Measurements from ENCODE around the gene CSNK1A1.
"Not testable (repeated sequence)": the region's sequence is repeated elsewhere in the genome, so short reads cannot be mapped to it uniquely, and the experiment has no call there.

Gene CSNK1A1

GRCh38 chr5:149551227-149552037 lies at the start of gene CSNK1A1:
CSNK1A1 (minus strand) TSS chr5:149551439; CDS start chr5:149550964, 475 bp downstream.
- FAIRE-seq: peak; percentile 97

- FAIRE-seq: no peak
Observed at GRCh38 chr5:149600932-149601331, 49.7 kb upstream of the CSNK1A1 start.

DNA sequence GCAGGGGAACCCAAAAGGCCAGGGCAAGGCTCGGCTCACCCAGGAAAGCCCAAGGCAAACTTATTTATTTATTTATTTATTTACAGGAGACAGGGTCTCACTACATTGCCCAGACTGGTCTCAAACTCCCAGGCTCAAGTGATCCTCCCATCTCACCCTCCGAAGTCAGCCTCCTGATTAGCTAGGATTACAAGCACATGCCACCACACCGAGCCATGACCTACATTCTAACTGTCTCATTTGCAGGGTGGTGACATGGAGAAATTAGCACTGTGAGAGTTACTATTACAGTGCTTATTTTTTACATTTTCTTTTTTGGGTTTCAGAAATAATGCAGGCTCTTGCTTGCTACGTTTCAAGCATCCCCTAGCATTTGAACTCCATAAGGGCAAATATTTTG lies 48.1 kb upstream of the CSNK1A1 start:
- no peak for FAIRE-seq

GRCh38 chr5:149598966-149599365 lies 47.7 kb upstream of the CSNK1A1 start:
- FAIRE-seq: no peak

- not testable (repeated sequence) for FAIRE-seq
Observed at GRCh38 chr5:149598234-149598633, 47.0 kb upstream of the CSNK1A1 start.

DNA sequence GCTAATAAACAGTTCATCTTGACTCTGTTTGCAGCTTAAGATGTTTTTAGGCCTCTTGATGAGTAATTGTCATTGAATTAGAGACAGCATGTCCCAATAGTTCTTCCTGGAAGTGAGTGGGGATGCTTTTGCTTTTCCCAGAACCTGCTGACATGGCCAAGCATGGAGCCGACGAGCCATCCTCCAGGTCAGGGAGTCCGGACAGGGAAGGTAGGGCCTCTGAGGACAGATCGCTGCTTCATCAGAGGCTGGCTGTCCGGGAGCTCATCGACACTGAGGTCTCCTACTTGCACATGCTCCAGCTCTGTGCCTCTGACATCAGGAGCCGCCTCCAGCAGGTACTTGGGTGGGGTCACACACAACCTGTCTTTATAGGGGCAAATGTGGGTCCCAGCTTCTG lies 46.4 kb upstream of the CSNK1A1 start:
- FAIRE-seq: no peak

GRCh38 chr5:149596712-149597111 lies 45.5 kb upstream of the CSNK1A1 start:
- FAIRE-seq: no peak

DNA sequence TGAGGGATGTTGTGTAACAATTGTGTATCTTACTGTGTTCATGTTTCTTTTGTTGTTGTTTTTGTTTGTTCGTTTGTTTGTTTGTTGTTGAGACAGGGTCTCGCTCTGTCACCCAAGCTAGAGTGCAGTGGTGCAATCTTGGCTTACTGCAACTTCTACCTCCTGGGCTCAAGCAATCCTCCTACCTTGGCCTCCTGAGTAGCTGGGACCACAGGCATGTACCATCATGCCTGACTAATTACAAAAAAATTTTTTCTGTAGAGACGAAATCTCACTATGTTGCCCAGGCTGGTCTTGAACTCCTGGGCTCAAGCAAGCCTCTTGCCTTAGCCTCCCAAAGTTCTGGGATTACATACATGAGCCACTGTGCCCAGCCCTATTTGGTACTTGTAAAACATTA lies 43.9 kb upstream of the CSNK1A1 start:
- FAIRE-seq: not testable (repeated sequence)

GRCh38 chr5:149594206-149594895 lies 43.1 kb upstream of the CSNK1A1 start:
- no peak for FAIRE-seq

DNA sequence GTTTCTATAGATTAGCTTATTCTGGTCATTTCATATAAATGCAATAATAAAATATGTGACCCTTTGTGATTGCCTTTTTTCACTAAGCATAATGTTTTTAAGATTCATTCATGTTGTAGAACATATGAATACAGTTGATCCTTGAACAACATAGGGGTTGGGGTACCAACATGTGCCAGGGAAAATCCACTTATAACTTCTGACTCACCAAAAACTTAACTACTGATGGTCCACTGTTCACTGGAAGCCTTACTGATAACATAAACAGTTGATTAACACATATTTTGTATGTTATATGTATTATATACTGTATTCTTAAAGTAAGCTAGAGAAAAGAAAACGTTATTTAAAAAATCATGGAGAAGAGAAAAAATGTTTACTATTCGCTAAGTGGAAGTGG lies 42.1 kb upstream of the CSNK1A1 start:
- FAIRE-seq: no peak

DNA sequence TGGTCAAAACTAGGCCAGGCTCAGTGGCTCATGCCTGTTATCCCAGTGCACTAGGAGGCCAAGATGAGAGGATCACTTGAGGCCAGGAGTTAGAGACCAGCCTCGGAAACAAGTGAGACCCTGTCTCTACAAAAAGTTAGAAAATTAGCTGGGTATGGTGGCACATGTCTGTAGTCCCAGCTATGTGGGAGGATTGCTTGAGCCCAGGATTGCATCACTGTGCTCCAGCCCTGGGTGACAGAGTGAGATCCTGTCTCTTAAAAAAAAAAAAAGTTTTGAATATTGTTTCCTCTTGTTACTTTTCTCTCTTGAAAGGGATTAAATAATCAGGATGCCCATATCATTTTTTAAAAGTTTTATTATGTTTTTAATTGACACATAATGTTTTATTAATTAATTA lies 37.7 kb upstream of the CSNK1A1 start:
- no peak for FAIRE-seq

- FAIRE-seq: no peak
Observed at GRCh38 chr5:149586708-149587318, 35.6 kb upstream of the CSNK1A1 start.

DNA sequence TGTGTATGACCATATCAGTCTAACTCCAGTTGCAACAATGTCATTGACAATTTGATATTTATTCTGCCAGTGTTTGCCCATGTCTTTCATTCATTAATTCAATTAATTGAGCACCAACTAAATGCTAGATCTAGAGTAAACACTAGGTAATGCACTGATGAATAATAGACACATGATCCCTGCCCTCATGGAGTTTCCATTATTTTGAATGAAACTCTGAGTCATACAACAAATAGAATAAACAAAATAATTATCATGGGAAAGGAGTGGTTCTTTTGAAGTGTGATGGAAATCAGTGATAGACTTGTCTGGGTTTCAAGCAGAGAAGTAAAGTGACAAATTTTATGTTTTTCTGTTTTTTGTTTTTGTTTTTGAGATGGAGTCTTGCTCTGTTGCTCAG lies 34.7 kb upstream of the CSNK1A1 start:
- FAIRE-seq: no peak

DNA sequence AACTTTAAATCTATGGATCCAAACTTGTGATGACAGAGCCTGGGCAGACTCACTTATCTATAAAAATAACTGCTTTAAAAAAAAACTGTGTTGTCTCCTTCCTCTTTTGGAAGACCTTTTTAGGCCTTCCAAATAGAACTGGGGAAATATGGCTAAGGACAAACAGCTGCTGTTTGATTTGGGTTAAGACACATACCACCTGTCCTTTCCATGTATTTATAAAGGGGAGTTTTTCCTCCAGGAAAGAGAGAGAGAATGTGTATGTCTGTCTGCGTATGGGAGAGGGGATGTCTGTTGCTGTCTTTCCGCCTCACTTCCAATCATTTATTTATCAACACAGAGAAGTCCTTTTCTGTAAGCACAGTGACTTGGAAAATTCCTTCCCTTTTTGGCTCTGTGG lies 32.9 kb upstream of the CSNK1A1 start:
- no peak for FAIRE-seq

DNA sequence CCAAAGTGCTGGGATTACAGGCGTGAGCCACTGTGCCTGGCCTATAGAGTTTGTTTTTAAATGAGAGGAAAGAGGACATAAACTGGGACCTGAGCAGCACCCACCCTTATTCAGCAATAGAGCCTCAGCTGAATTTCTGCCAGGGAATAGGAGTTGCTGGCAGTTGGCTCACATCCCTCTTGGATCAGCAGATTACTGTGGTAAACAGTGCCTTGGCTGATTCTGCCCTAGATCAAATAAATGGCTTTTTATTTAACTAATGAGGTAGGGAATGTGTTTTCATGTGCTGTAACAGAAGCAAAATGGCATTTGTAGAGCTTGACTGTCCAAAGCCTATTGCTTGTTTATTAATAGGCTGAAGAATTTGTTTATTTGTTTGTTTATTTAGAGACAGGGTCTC lies 32.2 kb upstream of the CSNK1A1 start:
- no peak for FAIRE-seq

- FAIRE-seq: no peak
Observed at GRCh38 chr5:149581931-149582768, 30.9 kb upstream of the CSNK1A1 start.

GRCh38 chr5:149581192-149581861 lies 30.1 kb upstream of the CSNK1A1 start, which contains the start of gene ARHGEF37:
ARHGEF37 (plus strand) TSS chr5:149581498; CDS start chr5:149597770, 16,272 bp downstream.
- FAIRE-seq: no peak

DNA sequence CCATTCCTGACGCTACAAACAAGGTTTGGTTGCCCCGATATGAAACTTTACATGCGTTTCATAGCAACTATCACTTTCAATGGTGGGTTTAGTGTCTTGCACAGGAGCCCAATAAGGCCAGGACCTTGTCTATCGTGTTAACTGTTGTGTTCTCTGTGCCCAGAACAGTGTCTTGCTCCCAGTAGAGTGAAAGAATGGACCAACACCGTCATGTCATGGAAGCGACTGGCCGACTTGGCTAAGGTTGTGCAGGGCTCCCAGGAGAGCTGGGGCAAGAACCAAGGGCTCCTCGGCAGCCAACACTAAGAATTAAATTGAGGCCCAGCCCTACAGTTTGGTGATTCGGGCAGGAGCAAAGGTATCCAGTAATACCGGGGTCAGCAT lies 29.6 kb upstream of the CSNK1A1 start:
- FAIRE-seq: no peak

DNA sequence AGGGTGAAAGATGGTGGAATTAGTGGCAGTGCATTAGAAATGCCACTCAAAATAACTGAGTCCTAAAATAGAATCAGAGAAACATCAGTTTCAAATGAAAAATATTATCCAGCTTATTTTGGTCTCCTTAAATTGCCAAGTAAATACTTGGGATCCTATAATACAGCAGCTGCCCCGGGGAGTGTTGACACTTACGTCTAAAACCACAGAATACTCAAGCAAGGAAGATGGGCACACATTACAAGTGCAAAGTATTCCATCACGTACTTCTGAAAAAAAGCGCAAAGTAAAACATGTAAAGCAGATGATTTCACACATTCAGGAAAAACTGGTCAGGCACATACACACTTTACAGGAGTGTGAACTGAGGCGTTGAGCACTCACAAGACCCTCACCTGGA lies 27.7 kb upstream of the CSNK1A1 start:
- no peak for FAIRE-seq

DNA sequence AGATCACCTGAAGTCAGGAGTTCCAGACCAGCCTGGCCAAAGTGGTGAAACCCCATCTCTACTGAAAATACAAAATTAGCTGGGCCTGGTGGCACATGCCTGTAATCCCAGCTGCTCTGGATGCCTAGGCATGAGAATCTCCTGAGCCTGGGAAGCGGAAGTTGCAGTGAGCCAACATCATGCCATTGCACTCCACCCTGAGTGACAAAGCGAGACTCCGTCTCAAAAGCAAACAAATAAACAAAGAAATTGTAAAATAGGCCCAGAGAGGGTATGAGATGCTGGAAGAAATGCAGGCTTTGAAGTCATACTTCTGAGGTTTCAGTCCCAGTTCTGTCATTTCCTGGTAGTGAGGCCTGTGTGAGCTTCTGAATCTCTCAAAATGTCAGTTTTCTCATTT lies 24.8 kb upstream of the CSNK1A1 start:
- FAIRE-seq: no peak

DNA sequence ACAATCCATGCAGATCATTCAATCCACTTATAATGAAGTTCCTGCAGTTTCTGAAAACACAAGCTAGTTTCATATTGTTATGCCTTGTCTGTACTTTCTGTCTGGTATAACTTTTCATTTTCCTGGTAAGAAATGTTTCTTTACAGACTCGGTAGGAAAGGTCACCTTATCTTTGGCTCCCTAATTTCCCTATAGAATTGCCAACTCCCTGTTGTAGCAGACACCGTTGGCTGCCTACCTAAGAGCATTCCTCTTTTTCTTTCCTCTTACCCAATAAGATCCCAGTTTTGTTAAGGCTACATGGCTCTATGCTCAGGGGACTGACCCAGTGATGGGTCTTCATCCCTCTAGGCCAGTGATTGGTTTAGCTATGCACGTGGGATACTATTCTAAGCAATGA lies 23.9 kb upstream of the CSNK1A1 start:
- no peak for FAIRE-seq

- FAIRE-seq: no peak
Observed at GRCh38 chr5:149572576-149573231, 21.5 kb upstream of the CSNK1A1 start.
